Activated effector memory CD4-positive, alpha-beta T cell treated with Interleukin-2 at 50 U/mL for 16 hours (primary cell): ENCODE results near the gene MED27.

Source experiments
- DNase-seq: peaks from one replicate; pipeline ENCODE4 v3.0.0-alpha.2; 2020

The MED27 gene

GRCh38 chr9:131994364-131995125 lies 85.1 kb downstream of the MED27 start:
- DNase-seq = no peak

DNA sequence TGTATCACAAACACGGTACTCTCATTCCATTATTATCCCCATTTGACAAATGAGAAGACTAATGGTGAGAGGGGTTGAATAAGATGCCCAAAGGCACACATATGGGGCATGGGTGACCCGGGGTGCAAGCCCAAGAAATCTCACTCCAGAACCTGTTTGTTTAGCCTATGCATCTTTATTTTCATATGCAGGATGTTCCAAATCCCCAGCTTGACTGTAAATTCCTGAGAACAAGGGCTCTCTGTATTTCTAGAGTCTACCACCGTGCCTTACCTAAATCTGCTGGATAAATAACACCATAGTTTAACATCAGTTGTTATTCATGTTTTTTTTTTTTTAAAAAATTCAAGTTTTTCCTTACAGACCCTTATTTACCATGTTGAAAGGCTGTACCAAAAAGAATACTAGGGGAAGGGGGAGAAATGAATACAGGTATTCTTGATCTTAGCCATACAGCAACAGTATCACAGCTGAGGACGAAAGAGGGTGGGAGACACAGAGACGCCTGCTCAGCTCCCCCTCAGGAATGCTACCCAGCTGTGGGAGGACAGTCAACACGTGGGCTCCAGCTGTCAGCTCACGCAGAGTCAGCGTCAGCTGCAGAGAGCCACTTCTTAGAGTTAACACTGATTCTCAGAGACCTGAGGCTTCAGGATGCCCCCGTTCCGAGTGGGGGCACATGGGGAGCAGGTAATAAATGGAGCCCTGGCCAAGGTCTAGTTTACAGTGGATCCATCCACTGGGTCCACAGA lies 86.6 kb downstream of the MED27 start:
- no peak for DNase-seq

- no peak for DNase-seq
These were observed 92.4 kb downstream of the MED27 start for GRCh38 chr9:131987232-131987631.

GRCh38 chr9:131986576-131986975 lies 93.1 kb downstream of the MED27 start:
- DNase-seq = no peak

DNA sequence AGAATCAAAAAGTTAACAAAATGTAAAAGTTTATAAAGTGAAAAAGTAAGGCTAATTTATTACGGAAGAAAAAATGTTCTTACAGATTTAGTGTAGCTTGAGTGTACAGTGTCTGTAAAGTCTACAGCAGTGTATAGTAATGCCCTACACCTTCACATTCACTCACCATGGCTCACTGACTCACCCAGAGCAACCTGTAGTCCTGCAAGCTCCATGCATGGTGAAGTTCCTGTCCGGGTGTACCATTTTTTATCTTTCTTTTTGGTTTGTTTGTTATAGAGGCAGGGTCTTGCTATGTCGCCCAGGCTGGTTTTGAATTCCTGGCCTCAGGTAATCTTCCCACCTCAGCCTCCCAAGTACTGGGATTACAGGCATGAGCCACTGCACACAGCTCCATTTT lies 93.6 kb downstream of the MED27 start:
- DNase-seq = no peak

- DNase-seq = no peak
These were observed 95.1 kb downstream of the MED27 start for GRCh38 chr9:131984564-131984963.

DNA sequence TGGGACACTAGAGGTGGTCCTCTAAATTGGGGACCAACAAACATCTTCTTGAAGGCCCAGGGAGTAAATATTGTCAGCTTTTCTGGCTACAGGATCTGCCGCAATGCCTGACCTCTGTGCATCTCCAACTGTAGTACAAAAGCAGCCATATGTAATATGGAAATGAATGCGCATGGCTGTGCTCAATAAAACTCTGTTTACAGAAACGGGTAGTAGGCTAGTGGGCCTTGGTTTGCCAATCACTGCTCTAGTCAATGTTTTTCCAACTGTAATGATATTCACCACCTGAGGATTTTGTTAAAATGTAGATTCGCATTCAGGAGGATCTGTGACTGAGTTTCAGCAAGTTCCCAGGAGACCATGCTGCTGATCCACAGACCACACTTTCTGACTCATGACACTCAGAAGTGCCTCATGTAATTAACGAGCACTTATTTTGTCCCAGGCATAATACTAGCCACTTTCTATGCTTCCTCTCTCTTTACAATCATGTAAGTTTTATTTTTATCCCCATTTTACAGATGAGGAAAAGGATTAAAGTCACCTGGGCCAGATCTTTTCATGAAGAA lies 96.9 kb downstream of the MED27 start:
- no peak for DNase-seq

DNA sequence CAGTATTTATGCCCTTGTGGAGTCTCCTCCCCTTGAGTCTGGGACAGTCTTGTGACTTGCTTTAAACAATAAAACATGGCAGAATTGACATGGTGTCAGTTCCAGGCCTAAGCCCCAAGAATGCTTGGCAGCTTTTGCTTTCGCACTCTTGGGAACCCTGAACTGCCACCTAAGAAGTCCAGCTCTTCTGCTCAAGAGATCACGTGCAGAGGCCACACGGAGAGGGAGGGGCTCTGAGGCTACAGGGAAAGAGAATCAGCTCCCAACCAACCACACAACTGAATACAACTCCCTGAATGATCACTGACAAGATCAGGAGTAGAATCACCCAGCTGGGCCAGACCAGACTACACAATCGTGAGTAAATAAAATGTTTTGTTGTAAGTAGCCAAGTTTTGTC lies 97.6 kb downstream of the MED27 start:
- no peak for DNase-seq

GRCh38 chr9:131981116-131981776 lies 98.4 kb downstream of the MED27 start:
- DNase-seq = no peak

DNA sequence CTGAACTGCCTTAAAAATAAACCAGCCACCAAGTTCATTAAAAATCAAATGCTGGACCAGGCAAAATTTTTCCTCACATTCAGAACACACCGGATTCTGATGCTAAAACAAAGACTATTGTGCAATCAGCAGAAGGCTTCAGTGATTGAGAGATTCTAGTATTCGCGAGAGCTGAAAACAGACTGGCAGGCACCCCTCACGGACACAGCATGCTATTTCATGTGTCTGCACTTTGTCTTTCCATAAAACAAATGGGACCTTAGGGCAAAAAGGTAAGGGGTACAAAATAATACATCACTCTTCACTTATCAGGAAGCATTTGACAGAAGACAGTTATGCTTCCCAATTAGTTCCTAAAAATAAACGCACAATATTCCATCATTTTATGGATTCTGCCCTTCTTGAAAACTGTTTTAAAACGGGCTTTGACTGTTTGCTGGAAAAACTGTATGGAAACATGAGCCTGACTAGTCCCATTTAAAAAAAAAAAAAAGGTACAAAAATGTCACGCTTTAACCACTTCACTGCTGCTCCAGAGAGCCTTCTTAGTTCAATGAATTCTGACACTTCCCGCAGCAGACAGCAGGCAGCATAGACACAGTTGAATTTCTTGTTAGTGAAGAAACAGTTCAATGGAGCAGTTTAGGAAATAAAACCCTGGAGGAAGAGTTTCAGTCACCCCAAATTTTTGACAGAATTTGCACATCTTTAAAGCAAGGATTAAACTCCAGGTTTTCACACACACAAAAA lies 99.2 kb downstream of the MED27 start:
- DNase-seq = no peak

DNA sequence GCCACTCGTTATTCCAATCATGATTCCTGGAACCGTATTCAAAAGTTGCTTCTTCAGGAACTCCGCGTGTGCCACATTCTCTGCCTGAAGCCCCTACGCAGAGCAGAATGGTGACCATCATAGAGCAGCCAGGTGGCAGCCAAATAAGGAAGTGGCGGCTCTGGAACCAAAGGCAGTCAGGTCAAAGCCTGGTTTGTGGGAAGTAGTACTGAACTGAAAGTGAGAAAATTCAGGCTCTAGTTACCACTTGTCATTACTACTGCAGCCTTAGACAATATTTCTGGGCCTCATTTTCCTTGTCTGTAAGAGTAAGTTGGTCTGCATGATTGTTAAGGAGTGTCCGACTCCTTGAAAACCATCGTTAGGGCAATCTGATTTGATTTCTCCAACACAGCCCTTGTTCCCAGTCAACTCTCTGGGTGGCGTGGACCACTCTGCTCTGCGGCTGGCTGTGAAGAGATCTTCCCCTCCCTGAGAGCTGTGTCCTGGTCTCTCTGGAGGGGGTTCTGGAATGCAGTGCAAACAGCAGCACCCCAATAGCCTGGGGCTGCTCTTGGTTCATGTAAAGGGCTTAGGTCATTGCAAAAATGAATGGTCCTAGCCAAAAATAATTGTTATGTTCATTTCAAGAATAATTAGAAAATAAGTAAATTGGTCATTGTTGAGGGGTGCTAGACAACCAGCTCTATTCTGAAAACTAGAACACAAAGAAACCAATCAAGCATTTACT lies 102.4 kb downstream of the MED27 start:
- DNase-seq = no peak

DNA sequence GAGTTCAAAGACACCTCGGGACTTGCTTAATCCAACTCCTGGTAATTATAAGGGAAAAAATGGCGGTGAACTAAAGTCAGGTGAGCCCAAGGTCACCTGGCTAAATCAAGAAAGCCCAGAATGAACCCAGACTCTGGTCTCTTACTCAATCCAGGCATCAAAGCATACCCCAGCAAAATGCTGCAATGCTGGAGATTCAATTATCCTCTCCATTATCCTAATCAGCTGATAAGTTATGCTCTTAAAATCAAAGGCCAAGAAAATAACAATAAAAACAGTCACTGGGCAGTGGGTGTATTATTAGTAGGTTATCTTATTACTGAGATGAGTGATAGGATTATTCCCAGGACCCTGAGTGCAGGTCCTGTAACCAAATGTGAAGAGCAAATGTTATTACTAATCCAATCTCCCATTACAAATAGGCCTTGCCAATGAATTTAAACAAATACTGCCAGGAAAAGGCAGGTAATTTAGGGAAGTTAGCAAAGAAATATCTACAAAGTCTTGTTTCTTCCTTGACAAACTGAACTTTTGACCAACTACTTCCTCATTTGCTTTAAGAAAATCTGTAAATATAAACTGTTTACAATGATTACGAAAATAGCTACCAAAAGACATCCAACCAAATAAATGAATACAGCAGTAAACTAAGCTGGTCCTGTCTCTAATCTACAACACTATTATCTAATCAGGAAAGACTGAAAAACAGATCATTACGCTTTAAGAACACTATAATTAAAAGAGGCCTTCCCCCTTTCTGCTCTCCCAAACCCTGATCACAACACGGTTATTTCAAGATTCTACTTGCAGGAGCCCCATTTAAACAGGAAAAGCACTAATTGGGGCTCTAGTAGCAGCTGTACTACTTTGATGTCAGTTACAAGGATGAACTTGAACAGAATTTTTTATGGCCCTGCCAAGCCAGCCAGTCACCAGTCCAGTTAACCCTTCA lies 103.2 kb downstream of the MED27 start:
- no peak for DNase-seq

DNA sequence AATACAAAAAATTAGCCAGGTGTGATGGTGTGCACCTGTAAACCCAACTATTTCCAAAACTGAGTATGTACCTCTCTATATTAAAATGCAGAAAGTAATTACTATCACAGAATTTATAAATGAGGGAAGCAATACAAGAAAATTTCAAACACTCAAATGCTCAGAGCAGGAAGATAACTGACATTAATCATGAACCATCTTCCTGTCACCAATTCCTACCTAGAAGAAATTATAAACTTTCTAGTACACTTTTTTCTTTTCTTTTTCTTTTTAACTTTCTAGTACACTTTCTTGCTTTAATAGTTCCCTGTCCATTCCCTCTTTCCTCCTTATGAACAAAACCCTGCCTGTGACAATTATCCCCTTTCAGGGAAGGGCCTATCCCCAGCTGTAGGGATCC lies 106.8 kb downstream of the MED27 start:
- no peak for DNase-seq

GRCh38 chr9:131971482-131972074 lies 108.1 kb downstream of the MED27 start:
- DNase-seq = no peak

DNA sequence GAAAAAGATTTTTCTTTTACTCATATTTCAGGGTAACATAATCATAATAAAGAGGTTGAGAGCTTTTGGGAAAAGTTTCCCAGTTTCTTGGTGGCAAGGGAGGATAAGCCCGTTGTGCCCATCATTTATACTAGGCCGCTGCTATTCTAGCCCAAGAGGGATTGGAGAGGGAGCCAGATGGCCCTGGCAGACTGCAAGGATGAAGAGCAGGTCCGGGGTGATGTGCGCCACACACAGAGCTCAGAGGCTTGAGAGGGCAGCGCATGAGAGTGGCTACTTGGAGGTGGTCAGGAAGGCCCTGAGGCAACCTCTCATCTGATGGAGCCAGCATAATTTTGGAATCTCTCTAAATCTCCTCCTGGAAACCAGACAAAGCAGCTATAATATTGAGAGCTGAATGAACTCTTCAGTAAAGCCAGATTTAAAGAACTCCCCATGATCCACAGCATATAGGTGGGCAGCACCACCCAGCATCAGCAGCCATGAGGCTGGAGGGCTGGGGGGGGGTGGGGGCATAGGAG lies 110.1 kb downstream of the MED27 start:
- DNase-seq = no peak

GRCh38 chr9:131968632-131969031 lies 111.0 kb downstream of the MED27 start:
- no peak for DNase-seq

- DNase-seq = no peak
These were observed 113.8 kb downstream of the MED27 start for GRCh38 chr9:131965841-131966240.

DNA sequence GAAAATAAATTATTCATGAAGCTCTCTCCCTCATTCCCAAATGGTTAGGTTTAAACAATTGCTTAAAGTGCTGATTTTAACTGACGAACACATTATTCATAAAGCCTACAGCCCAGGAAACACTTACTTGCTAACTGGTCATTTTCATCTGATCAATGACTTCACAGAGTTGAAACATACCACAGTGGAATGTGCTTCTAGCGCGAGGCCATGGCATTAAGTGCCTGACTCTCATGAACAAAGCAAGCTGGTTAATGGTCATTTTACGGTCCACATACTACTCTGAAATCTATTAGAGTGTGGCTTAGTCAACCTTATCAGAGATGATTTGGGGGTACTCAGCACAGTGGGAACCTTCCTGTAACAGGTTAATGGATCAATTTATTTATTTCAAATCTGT lies 114.6 kb downstream of the MED27 start:
- DNase-seq = no peak

DNA sequence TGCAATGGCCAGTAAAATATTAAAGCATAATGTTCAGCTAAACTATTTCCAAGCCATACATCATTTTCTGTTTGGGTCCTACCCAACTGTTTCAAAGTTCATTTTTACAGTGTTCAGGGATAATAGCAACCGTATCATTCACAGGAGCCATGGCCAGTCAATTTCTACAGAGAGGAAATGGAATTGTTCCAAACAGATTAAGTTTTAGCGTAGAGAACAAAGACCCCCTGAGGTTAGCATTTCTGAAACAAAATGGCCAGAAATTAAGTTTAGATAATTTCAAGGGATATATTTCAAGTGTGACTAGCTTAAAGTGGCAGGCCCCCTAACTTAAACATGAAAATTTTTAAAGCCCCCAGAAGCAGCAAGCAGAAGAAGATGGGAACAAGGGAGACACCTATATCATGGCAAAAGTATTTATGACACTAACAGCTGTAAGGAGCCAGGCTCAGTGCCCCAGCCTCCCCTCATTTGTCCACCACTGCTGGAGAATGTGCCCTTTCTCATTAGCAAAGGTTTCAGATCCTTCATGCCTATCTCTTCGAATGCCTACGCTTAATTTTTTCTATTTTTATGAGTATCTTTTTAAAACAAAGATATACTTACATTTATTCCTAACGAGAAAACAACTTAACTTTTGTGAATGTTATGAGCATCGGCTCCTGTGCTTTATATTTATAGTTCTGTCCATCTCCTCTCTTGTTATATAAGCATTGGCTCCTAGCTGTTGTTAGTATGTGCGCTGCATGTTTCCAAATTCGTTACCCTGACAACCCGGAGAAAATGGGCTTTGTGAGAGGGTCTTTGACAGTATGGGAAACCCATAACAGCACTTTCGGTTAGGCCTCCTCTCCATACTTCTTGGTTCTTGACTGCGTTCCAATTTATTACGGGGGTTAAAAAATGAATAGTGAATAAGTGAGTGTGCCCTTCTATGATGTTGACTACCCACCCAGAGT lies 116.3 kb downstream of the MED27 start:
- no peak for DNase-seq
